Stimulated activated CD4-positive, alpha-beta T cell treated with anti-CD3 and anti-CD28 coated beads, Interleukin-2, amount 100 ng/mL, for 4 hours (primary cell): Measurements from ENCODE around the gene SHISAL2A.

Experiments
- DNase-seq: peaks from one replicate; pipeline ENCODE4 v3.0.0-alpha.2; 2020; ENCODE audit warnings: low read depth

The SHISAL2A gene

DNA sequence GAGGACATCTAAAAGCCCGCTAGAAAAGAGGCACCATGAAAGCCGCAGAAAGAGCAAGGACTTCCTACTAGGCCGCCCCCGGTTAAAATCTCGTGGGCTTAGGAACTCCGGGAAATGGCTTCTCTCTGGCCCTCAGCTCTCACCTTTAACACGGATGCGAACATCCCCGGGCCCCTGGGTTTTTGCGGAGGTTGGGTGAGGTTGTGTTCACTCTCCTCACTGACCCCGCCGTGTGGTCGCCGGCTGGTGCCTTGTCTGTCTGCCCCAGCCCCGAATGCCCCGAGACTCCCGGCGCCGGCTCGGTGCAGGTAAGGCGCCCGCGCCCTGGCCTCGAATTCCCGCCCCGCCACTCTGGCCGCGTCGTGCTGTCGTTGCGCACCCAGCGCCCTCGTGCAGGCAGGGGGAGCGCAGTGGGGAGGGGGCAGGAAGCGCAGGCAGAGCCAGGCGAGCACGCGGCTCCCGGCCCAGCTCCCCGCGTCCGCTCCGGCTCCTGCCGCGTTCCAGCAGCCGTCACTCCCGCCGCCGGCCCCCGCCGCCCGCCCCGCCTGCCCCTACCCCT is at the start of gene SHISAL2A:
SHISAL2A (plus strand) TSS at position 437 of the 559 bp plus-strand sequence. CDS start 326 bp downstream, outside the sequence.
- peak; percentile 58 for DNase-seq

GRCh38 chr1:52585474-52585873 is 47.5 kb upstream of the SHISAL2A start:
- no peak for DNase-seq

DNA sequence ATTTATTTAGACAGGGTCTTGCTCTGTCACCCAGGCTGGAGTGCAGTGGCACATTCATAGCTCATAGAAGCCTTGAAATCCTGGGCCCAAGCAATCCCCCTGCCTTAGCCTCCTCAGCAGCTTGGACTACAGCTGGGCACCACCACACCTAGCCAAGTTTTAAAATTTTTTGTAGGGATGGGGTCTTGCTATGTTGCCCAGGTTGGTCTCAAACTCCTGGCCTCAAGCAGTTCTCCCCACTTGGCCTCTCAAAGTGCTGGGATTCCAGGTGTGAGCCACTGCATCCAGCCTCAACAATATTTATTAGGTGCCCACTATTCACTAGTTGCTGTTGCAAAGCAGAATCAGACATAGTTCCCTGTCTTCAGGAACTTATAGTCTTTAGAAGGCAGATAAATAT is 44.9 kb upstream of the SHISAL2A start:
- no peak for DNase-seq

GRCh38 chr1:52588535-52588934 is 44.4 kb upstream of the SHISAL2A start:
- no peak for DNase-seq

- DNase-seq, result no peak
Observed at GRCh38 chr1:52590266-52590665, 42.7 kb upstream of the SHISAL2A start.

DNA sequence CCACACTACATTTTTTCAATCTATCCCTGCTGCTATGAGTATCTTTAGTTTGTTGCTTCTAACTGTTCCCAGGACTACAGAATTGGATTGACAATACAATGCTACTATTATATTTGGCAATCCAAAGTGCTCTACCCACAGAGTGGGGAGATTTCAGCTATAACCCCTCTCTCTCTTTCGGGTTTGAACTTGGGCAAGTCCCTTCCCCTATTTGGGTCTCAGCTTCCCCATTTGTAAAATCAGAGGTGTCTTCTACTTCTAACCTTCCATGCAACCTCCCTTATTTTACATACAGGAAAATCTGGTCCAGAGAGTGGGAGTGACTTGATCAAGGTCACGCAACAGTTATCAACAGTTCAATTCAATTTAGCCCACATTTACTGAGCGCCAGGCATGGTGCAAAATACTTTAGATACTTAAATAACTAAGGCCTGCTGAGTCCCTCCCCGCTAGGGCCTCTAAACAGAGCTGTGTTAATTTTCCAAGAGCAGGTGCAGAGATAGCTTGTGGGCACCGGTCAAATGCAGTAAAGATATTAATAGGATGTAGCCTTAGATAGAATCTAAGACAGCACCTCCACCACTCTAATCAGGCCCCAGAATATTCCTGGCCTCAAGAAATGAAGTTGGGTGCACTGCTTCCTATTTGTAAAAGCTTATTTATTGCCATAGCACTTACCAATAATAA is 40.2 kb upstream of the SHISAL2A start:
- DNase-seq, result no peak

GRCh38 chr1:52593495-52593894 is 39.5 kb upstream of the SHISAL2A start:
- DNase-seq, result no peak

DNA sequence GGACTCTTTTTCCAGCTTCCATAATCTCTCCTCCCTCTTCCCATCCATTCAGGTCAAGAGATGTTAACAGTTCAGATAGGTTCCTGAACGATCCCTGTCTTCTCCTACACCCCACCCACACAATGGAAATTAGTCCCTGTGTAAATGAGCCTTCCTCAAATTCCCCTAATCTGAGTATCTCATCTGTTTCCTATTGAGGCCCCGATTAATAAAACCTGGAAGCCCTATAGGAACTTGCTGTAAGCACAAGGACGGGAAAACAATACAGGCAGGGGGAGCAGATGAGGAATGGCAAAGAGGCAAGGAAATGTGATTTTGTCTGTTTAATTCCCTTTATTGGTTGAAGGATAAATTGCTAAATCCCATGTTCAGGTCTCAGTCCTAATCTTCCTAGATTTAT is 37.9 kb upstream of the SHISAL2A start:
- DNase-seq, result no peak

GRCh38 chr1:52597912-52598311 is 35.1 kb upstream of the SHISAL2A start:
- no peak for DNase-seq

DNA sequence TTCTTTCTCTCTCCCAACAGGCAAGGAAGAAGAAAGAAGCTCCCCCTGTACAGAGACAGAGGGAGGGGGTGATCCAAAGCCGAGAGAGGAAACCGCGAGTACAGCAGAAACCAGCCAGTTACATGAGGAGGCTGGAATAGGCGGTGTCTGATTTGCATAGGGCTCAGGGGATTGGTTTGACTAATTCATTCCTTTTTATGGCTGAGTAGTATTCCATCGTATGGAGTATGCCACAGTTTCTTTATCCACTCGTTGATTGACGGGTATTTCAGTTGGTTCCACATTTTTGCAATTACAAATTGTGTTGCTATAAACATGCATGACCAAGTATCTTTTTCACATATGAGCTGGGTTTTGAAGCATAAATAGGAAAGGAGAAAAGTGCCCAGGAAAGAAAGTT is 34.2 kb upstream of the SHISAL2A start:
- no peak for DNase-seq

DNA sequence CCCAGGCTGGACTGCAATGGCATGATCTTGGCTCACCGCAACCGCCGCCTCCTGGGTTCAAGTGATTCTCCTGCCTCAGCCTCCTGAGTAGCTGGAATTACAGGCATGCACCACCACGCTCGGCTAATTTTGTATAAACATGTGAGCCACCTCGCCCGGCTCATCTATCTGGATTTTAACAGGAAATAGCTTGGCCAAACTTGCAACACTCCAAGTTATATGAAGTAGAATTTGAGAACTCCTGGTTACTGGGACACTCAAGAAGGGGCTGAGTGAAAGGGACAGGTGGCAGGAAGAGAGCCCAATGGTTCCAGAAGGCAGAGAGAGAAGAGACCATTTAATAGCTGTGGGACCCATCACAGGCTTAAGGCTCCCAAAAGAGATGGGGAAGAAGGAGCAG is 33.7 kb upstream of the SHISAL2A start:
- no peak for DNase-seq

DNA sequence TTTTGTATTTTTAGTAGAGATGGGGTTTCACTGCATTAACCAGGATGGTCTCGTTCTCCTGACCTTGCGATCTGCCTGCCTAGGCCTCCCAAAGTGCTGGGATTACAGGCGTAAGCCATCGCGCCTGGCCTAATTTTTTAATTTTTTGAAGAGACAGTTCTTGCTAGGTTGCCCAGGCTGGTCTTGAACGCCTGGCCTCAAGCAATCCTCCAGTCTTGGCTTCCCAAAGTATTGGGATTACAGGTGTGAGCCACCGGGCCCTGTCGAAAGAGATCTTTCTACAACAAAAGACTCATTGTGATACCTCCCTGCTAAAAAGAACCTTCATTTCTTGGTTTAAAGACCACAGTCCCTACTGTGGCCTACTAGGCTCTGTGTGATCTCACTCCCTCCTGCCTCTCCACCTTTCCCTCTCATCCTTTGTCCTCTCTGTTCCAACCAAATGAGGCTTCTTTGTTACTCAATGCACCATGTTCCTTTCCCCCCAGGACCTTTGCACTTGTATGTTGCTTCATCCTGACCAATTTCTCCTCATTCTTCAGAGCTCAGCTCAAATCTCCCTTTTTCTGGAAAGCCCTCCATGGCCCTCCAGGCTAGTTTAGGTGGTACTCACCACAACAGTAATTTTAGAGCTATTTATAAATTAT is 32.3 kb upstream of the SHISAL2A start:
- no peak for DNase-seq

DNA sequence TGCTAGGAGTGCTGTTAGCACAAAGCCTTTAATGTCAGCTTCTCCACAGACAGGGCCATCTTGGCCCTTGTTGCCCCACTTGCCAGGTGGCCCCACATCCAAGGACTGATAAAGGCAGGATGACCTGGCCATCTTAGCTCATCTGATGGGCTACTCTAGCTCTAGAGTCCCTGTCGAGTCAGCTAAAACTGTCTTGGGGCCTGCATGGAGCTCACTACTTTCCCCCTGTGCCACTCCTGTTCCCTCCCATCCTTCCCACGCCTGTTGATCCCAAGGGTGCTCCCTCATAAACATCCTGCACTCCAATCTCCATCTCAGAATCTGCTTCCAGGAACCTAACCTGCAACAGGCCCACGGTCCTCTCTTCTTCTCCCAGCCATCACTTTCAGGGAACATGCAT is 31.4 kb upstream of the SHISAL2A start:
- DNase-seq, result no peak

DNA sequence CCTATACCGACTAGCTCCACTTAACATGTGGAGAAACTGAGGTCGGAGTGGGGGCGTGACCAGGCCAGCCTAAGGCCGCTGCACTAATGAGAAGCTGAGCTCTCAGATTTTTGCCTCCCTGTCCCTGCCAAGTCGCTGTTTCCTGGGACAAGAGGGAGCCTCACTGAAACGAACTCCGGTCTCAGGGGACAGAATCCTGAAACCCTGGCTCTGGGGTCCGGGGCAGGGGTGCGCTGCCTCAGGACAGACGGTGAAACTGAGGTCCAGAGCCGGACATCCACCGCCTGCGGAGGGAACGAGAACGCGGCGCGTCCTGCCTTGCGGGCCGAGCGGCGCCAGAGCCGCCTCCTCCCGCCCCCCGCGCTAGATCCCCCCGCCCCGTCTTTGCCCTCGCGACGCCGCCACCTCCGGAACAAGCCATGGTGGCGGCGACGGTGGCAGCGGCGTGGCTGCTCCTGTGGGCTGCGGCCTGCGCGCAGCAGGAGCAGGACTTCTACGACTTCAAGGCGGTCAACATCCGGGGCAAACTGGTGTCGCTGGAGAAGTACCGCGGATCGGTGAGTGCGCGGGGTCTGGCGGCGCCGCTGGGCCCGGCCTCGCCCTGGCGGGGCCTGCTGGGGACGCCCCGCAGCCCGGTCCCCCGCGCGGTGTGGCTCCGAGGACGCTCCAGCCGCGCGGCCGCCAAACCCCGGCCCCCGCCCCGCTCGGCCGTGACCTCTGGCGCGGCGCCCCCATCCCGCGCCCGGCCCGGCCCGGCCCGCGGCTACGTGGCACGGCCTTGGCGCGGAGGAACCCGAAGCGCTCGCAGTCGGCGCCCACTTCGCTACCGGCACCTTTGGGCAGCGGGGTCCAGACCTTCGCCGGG is 30.7 kb upstream of the SHISAL2A start, which contains the start of gene GPX7:
GPX7 (plus strand) TSS at position 381 of the 865 bp plus-strand sequence; CDS start at position 420, 39 bp downstream.
- peak; percentile 30 for DNase-seq

DNA sequence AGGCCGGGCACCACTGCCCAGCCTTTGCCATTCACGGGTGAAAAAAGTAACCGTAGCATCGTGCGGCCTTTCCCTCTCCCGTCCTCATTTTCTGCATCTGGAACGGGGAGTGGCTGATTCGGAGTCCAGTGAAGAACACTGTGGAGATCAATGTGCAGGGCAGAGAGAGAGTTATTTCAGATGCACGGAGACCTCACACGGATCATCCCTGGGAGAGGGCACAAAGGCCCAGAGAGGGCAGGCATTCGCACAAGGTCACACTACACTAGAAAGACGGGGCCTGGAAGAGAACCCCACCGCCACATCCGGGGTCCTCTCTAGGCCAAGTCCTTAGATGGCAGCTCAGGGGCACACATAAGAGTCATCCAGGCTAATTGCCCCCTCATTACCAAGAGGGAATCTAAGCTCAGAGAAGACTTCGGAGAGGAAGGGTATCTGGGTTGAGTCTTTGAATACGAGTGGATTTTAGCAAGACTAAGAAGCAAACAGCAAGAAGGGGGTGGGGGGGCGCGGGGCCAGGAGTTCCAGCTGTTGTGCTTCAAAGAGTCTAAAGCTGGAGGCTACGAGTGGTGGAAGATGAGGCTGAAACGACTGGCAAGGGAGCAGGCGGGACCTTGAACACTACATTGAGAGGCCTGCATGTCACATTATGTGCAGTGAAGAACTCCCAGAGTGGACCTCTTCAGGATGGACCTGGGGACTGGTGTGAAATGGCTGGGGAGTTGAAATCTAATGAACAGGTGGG is 29.9 kb upstream of the SHISAL2A start:
- no peak for DNase-seq

DNA sequence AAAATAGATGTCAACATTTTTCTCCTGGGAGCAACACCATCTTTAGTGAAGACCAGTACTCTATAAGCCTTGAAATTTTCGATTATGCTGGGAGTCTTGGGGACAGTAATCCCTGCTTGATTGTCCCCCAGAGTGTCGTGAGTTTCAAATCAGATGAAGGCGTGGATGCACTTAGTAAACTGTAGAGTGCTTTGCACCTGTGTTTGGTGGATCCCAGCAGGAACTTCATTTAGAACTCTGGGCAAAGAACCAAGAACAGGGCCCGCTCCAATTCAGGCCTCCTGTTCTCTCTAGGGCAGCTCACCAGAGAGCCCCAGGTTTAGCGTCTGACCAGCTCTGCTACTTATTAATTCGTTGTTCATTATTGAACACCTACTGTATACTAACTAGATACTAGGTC is 29.3 kb upstream of the SHISAL2A start:
- no peak for DNase-seq

GRCh38 chr1:52604063-52604770 is 28.8 kb upstream of the SHISAL2A start:
- DNase-seq, result no peak

DNA sequence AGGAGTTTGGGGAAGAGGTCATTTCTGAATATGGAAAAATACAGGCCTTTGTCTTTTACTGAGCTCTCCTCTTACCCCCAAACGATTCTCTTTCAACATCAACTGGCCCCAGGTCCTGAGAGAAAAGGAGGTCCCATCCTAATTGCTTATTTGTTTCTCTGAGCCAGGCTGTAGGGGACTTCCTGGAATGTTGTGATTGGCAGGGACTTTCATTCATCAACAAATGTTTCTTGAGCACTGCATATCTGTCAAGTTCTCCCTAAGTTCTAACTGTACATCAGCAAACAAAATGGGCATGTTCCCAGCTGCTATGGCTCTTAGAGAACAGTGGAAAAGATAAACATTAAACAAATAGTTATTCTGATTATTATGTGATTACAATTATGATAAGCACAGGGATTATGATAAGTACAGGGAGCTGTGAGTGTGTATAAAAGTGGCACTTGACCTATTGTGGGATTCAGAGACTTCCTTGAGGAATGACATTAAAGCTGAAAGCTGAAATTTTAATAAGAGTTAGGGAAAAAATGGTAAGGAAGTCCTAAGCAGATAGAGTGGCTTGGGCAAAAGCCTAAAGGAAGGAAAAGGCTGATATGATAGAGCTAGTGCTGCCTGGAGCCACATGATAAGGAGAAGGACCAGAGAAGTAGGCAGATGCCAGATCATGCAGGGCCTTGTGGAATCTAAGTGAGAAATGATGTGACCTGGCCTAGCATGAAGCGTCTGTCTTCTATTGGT is 19.2 kb upstream of the SHISAL2A start:
- no peak for DNase-seq

DNA sequence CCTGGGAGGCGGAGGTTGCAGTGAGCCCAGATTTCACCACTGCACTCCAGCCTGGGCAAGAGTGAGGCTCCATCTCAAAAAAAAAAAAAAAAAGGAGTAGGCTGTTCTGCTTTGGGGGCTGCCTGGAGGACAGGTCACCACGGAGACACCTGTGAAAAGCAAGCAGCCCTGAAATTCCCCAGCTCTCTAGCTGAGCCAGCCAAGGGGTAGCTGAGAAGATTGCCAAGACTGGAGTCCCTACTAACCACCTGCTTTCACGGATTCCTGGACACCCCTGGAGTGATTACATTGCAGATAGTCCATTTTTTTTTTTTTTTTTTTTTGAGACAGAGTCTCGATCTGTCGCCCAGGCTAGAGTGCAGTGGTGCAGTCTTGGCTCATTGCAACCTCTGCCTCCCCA is 18.3 kb upstream of the SHISAL2A start:
- no peak for DNase-seq

DNA sequence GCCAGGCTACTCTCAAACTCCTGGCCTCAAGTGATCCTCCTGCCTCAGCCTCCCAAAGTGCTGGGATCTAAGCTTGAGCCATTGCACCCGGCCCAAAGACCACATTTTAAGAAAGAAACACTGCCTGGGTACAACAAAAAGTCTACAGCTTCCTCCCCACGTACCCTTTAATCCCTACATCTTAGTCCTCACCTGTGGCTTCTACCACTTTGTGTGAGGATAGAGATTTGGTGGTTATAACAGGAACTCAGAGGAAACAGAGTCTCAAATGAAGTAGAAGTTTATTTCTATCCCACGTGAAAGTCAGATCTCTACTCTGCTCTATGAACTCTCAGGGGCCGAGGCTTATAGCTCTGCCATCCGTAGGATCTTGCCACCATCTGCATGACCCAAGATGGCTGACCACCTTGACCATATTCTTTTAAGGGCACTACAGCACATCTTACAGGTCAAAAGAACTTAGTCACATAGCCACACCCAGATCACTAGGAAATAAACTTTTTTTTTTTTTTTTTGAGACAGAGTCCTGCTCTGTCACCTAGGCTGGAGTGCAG is 17.4 kb upstream of the SHISAL2A start:
- no peak for DNase-seq
